Hepatocyte (in vitro differentiated cells): ENCODE results near the gene GRHL1. TPM values are rescaled to one million over a fixed set of nuclear protein-coding genes. Genes with fewer than 3 reads are reported as not detected.
A peak's percentile ranks its signal among the peaks of the same experiment; 100 is the strongest.

Experiments
- DNase-seq: peaks from one replicate; pipeline ENCODE4 v3.0.0-alpha.2; 2016; ENCODE audit warnings: low spot score
- H2AFZ ChIP-seq: fragments of 200-600 bp; sonication (generic); 2 replicates; pipeline ENCODE4 v1.6.0; 2016; ENCODE audit warnings: antibody characterized with exemption, mild to moderate bottlenecking
- H3K27ac ChIP-seq: fragments of 200-600 bp; sonication (generic); 2 replicates; pipeline ENCODE4 v1.5.1; 2016; ENCODE audit warnings: mild to moderate bottlenecking
- H3K27me3 ChIP-seq: fragments of 200-600 bp; sonication (generic); 2 replicates; pipeline ENCODE4 v1.6.1; 2016
- H3K36me3 ChIP-seq: fragments of 200-600 bp; sonication (generic); replicated peaks from 2 replicates; pipeline ENCODE4 v1.5.1; 2016; ENCODE audit warnings: low read depth; ENCODE audit not compliant: insufficient read depth
- H3K4me1 ChIP-seq: fragments of 200-600 bp; sonication (generic); 2 replicates; pipeline ENCODE4 v1.5.1; 2016; ENCODE audit warnings: mild to moderate bottlenecking, moderate library complexity; ENCODE audit not compliant: insufficient read depth
- H3K4me2 ChIP-seq: fragments of 200-600 bp; sonication (generic); 2 replicates; pipeline ENCODE4 v1.6.0; 2016
- H3K4me3 ChIP-seq: fragments of 200-600 bp; sonication (generic); 2 replicates; pipeline ENCODE4 v1.5.1; 2016; ENCODE audit warnings: mild to moderate bottlenecking
- H3K79me2 ChIP-seq: fragments of 200-600 bp; sonication (generic); 2 replicates; pipeline ENCODE4 v1.6.0; 2017; ENCODE audit warnings: mild to moderate bottlenecking
- H3K9me2 ChIP-seq: fragments of 200-600 bp; sonication (generic); replicated peaks from 2 replicates; pipeline ENCODE4 v1.6.0; 2017; ENCODE audit warnings: mild to moderate bottlenecking; ENCODE audit not compliant: insufficient read depth
- H3K9me3 ChIP-seq: fragments of 200-600 bp; sonication (generic); 2 replicates; pipeline ENCODE4 v1.5.1; 2016; ENCODE audit warnings: low read depth, mild to moderate bottlenecking
- H4K20me1 ChIP-seq: fragments of 200-600 bp; sonication (generic); 2 replicates; pipeline ENCODE4 v1.6.0; 2016; ENCODE audit warnings: mild to moderate bottlenecking; ENCODE audit not compliant: insufficient read depth, poor library complexity, severe bottlenecking
- EZH2 ChIP-seq: fragments of 200-600 bp; sonication (generic); IDR thresholded peaks from 2 replicates; pipeline ENCODE4 v1.6.1; 2016; ENCODE audit warnings: antibody characterized with exemption, mild to moderate bottlenecking, borderline replicate concordance
- EZH2phosphoT487 ChIP-seq: fragments of 200-600 bp; sonication (generic); IDR thresholded peaks from one replicate; pipeline ENCODE4 v1.6.1; 2018; ENCODE audit warnings: antibody characterized with exemption, mild to moderate bottlenecking, low read depth, moderate library complexity; ENCODE audit not compliant: unreplicated experiment, severe bottlenecking
- WGBS: methylation state at CpG from one replicate; pipeline ENCODE4 v1.1.6; 2016; ENCODE audit warnings: low lambda C conversion rate; ENCODE audit errors: missing lambda C conversion rate; 5-methylcytosine and 5-hydroxymethylcytosine counted together
- polyA plus RNA-seq: library from polyadenylated mRNA; unstranded; fragments of >200 nt; fragmentation: Nextera tagmentation; extraction: Ambion mirVana; gene quantifications from 2 replicates; pipeline ENCODE4 v1.2.1, GENCODE V29; 2016
- total RNA-seq: library from RNA; depleted of rRNA; stranded (reverse); fragments of >200 nt; gene quantifications from 2 replicates; pipeline ENCODE4 v1.2.3, GENCODE V29; 2014
- TF ChIP-seq, protein P1 (sequence below): fragments of 200-600 bp; sonication (generic); IDR thresholded peaks from 2 replicates; pipeline ENCODE4 v1.5.1; 2016; ENCODE audit warnings: antibody characterized with exemption, mild to moderate bottlenecking; ENCODE audit not compliant: poor library complexity

GRHL1 gene
- total and polyA plus RNA-seq, 2 experiments from 2014 or later = 4.0 to 10.9 TPM

DNA sequence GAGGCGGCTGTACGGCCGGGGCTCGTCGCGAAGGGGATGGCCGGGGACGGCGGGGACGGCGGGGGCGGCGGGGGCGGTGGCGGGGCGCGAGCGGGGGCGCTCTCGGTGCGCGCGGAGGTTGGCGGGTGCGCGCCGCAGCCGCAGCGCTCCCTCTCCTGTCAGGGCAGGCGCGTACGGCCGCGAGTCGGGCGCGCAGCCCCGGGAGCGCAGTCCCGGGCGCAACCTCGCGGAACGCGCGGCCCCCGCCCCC lies 296 bp upstream of the GRHL1 start:
- H4K20me1 ChIP-seq = no peaks in the 10 kb centered on the region
- H3K36me3 ChIP-seq = no peaks in the 10 kb centered on the region
- no CpG with 5 or more reads among the region's 47 CpGs for WGBS
- H3K9me3 ChIP-seq = no peaks in the 10 kb centered on the region
- peak overlapping the region; percentile 74 for H3K4me3 ChIP-seq
- no peaks in the 10 kb centered on the region for H3K27me3 ChIP-seq
- no peak for DNase-seq
- peak overlapping the region; percentile 61 for H3K27ac ChIP-seq
- no peak for TF ChIP-seq EZH2phosphoT487
- TF ChIP-seq EZH2 = no peak
- TF ChIP-seq, protein P1, sequence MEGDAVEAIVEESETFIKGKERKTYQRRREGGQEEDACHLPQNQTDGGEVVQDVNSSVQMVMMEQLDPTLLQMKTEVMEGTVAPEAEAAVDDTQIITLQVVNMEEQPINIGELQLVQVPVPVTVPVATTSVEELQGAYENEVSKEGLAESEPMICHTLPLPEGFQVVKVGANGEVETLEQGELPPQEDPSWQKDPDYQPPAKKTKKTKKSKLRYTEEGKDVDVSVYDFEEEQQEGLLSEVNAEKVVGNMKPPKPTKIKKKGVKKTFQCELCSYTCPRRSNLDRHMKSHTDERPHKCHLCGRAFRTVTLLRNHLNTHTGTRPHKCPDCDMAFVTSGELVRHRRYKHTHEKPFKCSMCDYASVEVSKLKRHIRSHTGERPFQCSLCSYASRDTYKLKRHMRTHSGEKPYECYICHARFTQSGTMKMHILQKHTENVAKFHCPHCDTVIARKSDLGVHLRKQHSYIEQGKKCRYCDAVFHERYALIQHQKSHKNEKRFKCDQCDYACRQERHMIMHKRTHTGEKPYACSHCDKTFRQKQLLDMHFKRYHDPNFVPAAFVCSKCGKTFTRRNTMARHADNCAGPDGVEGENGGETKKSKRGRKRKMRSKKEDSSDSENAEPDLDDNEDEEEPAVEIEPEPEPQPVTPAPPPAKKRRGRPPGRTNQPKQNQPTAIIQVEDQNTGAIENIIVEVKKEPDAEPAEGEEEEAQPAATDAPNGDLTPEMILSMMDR = no peak
- H3K4me2 ChIP-seq = peak overlapping the region; percentile 89
- no peaks in the 10 kb centered on the region for H3K9me2 ChIP-seq
- peak overlapping the region; percentile 93 for H2AFZ ChIP-seq
- peaks cover 21% of the 10 kb centered on the region for H3K4me1 ChIP-seq
- peaks cover 13% of the 10 kb centered on the region for H3K79me2 ChIP-seq

DNA sequence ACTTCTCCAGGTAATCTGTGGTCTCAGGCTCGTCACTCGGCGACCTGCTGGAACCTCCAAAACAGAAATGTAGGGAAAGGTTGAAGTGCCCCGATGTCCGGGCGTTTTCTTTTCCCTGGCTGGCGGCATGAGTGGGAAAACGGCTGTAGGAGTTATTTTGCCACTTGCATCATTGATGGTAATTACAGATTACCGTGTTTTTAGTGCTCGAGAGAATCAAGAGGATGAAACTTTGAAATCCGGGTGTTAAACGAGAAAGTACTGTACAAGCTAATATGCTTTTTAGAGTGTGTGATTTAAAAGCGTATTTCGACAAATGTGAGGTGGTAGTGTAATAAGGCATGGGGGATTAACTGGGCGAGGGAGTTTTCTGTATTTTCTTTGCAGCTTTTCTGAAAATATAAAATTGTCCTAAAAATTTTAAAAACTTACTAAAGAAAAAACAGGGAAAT lies 819 bp downstream of the GRHL1 start:
- Histone ChIP-seq H3K4me3 (peak overlapping the region; percentile 82), H4K20me1 (no peaks in the 10 kb centered on the region), H3K36me3 (no peaks in the 10 kb centered on the region), H3K27me3 (no peaks in the 10 kb centered on the region), H3K4me2 (peak overlapping the region; percentile 78), H3K9me2 (no peaks in the 10 kb centered on the region), H3K79me2 (peaks cover 13% of the 10 kb centered on the region), H3K9me3 (no peaks in the 10 kb centered on the region), H2AFZ (peak overlapping the region; percentile 64), H3K27ac (peak overlapping the region; percentile 58), H3K4me1 (peaks cover 21% of the 10 kb centered on the region)
- no peak for DNase-seq
- TF ChIP-seq EZH2 (no peak), EZH2phosphoT487 (no peak)
- TF ChIP-seq, protein P1 = no peak
- WGBS = 18% methylated on average over 15 of the region's 15 CpGs

DNA sequence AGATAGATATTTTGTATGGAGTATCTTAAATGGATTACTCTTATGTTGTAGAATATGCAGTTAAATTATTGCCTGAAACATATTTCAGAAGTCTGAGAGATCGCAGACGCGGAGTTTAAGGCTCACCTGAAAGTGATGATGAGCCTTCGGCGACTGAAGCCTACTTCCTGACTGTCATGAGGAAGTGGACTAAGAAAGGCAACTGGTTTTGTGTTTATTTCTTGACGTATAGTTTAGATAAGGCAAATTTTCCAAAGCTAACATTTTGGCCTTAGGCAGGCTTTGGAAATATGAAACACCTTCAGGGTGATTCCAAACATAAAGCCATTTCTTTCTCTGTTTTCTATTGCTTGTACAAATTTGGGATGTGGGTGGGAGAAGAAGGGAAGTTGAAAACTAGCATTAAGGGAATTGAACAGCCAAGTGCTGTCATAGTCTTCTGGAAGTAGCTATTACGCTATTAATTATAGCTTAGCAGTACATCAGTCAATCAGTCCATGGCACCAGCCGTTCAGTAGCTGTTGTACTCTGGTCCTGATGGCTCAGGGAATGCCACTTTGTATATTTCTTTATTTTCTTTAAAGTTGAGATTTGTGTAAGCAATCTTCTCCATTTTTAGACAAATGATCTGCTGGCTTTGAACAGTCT lies 1.5 kb downstream of the GRHL1 start:
- peak overlapping the region; percentile 78 for H3K4me2 ChIP-seq
- no peak for DNase-seq
- H3K4me3 ChIP-seq = no peak overlapping the region
- no peak overlapping the region for H3K27ac ChIP-seq
- H3K9me2 ChIP-seq = no peaks in the 10 kb centered on the region
- H2AFZ ChIP-seq = no peak overlapping the region
- H3K27me3 ChIP-seq = no peaks in the 10 kb centered on the region
- peaks cover 13% of the 10 kb centered on the region for H3K79me2 ChIP-seq
- peaks cover 21% of the 10 kb centered on the region for H3K4me1 ChIP-seq
- 70% methylated on average over 8 of the region's 8 CpGs for WGBS
- no peaks in the 10 kb centered on the region for H4K20me1 ChIP-seq
- H3K36me3 ChIP-seq = no peaks in the 10 kb centered on the region
- TF ChIP-seq EZH2phosphoT487 = no peak
- TF ChIP-seq, protein P1 = no peak
- TF ChIP-seq EZH2 = no peak
- no peaks in the 10 kb centered on the region for H3K9me3 ChIP-seq
